HEK293T (cell line): ENCODE results near the gene HSPA14.
"Not testable (repeated sequence)": the region's sequence is repeated elsewhere in the genome, so short reads cannot be mapped to it uniquely, and the experiment has no call there.

Source experiments
- CTCF ChIA-PET: fragments of 350-600 bp; formaldehyde crosslinking; extraction: SDS; loops from one replicate; lab custom pipeline; 2021; ENCODE audit warnings: antibody characterized with exemption, inconsistent platforms; lab: Yijun Ruan, JAX
- POLR2A ChIA-PET: fragments of 350-600 bp; formaldehyde crosslinking; extraction: SDS; loops from one replicate; lab custom pipeline; 2020; ENCODE audit warnings: antibody characterized with exemption, inconsistent platforms; lab: Yijun Ruan, JAX
- DNase-seq: peaks from one replicate; pipeline ENCODE4 v3.0.0; 2012; ENCODE audit warnings: mixed read lengths; ENCODE audit errors: extremely low spot score
- ARNT ChIP-seq: fragments of 450-650 bp; IDR thresholded peaks from 2 replicates; pipeline ENCODE4 v1.6.1; 2017; ENCODE audit warnings: mild to moderate bottlenecking
- BHLHE40 ChIP-seq: fragments of 450-650 bp; IDR thresholded peaks from 2 replicates; pipeline ENCODE4 v1.6.1; 2016; ENCODE audit warnings: mild to moderate bottlenecking, moderate library complexity, borderline replicate concordance
- CTBP1 ChIP-seq: fragments of 450-650 bp; IDR thresholded peaks from 2 replicates; pipeline ENCODE4 v1.6.1; 2016; ENCODE audit warnings: borderline replicate concordance
- ELF4 ChIP-seq: fragments of 450-650 bp; IDR thresholded peaks from 2 replicates; pipeline ENCODE4 v1.6.1; 2017; ENCODE audit warnings: antibody characterized with exemption
- FOXA1 ChIP-seq: fragments of 450-650 bp; IDR thresholded peaks from 2 replicates; pipeline ENCODE4 v1.6.1; 2016; ENCODE audit warnings: mild to moderate bottlenecking
- FOXK2 ChIP-seq: fragments of 450-650 bp; IDR thresholded peaks from 2 replicates; pipeline ENCODE4 v1.6.1; 2016; ENCODE audit warnings: mild to moderate bottlenecking
- FOXM1 ChIP-seq: fragments of 450-650 bp; IDR thresholded peaks from 2 replicates; pipeline ENCODE4 v1.6.1; 2017; ENCODE audit warnings: mild to moderate bottlenecking, borderline replicate concordance
- HDGF ChIP-seq: fragments of 450-650 bp; IDR thresholded peaks from 2 replicates; pipeline ENCODE4 v1.6.1; 2017; ENCODE audit warnings: antibody characterized with exemption, borderline replicate concordance
- L3MBTL2 ChIP-seq: fragments of 450-650 bp; conservative IDR thresholded peaks from 2 replicates; pipeline ENCODE4 v1.6.1; 2016; ENCODE audit warnings: mild to moderate bottlenecking
- LEF1 ChIP-seq: fragments of 450-650 bp; IDR thresholded peaks from 2 replicates; pipeline ENCODE4 v1.6.1; 2017; ENCODE audit warnings: mild to moderate bottlenecking, borderline replicate concordance
- NFRKB ChIP-seq: fragments of 450-650 bp; IDR thresholded peaks from 2 replicates; pipeline ENCODE4 v1.6.1; 2016; ENCODE audit warnings: mild to moderate bottlenecking, moderate library complexity
- SP1 ChIP-seq: fragments of 450-650 bp; IDR thresholded peaks from 2 replicates; pipeline ENCODE4 v1.6.1; 2017
- SUZ12 ChIP-seq: fragments of 450-650 bp; IDR thresholded peaks from 2 replicates; pipeline ENCODE4 v1.6.1; 2016; ENCODE audit warnings: mild to moderate bottlenecking
- TARDBP ChIP-seq: fragments of 450-650 bp; IDR thresholded peaks from 2 replicates; pipeline ENCODE4 v1.6.1; 2016
- ZNF384 ChIP-seq: fragments of 450-650 bp; IDR thresholded peaks from 2 replicates; pipeline ENCODE4 v1.6.1; 2016
- TF ChIP-seq, protein P1 (sequence below): fragments of 450-650 bp; IDR thresholded peaks from 2 replicates; pipeline ENCODE4 v1.6.1; 2016

The HSPA14 gene

DNA sequence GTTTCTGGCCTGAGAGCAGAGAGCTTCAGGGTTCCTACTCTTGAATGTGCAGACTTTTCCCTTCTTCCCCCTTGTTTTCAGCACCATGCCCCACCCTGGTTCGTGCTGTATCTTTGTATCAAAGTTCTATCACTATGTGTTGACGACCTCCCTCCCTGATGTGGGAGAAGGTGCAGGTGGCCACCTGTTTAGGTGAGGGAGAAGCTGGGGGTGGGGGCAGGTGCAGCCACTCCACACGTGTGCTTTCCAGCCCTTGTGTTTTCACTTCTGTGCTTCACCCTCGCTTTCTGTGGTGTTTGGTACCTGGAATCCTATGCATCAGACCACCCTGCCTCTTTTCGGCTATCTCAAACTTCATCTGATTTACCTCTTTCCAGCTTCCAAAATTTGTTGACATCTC, 20.9 kb downstream of the HSPA14 start:
- no peak for DNase-seq
- CTCF ChIA-PET = no interaction called here
- POLR2A ChIA-PET = interaction anchor here (0.7 to 1.5 kb wide), 3 partner anchors 11 to 31 kb away, joined by 3 to 6 read pairs (median 3); partner anchors contain the start of gene SUV39H2
- no peak for TF ChIP-seq FOXA1
- no peak for TF ChIP-seq CTBP1
- no peak for TF ChIP-seq L3MBTL2
- no peak for TF ChIP-seq BHLHE40
- no peak for TF ChIP-seq ZNF384
- TF ChIP-seq ELF4 = no peak
- TF ChIP-seq FOXK2 = no peak
- TF ChIP-seq NFRKB = no peak
- TF ChIP-seq, protein P1, sequence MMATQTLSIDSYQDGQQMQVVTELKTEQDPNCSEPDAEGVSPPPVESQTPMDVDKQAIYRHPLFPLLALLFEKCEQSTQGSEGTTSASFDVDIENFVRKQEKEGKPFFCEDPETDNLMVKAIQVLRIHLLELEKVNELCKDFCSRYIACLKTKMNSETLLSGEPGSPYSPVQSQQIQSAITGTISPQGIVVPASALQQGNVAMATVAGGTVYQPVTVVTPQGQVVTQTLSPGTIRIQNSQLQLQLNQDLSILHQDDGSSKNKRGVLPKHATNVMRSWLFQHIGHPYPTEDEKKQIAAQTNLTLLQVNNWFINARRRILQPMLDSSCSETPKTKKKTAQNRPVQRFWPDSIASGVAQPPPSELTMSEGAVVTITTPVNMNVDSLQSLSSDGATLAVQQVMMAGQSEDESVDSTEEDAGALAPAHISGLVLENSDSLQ = no peak
- no peak for TF ChIP-seq ARNT
- no peak for TF ChIP-seq SP1
- no peak for TF ChIP-seq FOXM1
- TF ChIP-seq TARDBP = no peak

DNA sequence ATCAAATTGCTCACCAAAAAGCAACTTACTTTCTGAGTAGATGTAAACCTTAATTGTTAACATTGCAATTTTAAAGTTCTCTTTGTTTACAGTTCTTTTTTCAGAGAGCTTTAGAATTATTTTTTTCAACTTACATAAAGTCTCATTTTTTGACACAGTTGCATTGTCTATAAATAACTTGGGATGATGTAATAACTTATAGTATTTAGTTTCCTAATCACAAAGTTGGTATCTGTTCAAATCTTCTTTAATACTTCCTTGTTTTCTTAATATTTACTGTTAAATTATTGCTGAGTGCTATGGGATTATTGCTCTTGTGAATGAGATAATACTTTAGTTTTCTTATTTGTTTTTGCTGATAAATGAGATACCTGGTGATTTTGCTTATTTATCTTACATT, 21.7 kb downstream of the HSPA14 start:
- CTCF ChIA-PET = no interaction called here
- DNase-seq = no peak
- POLR2A ChIA-PET = interaction anchor here (0.7 to 1.3 kb wide), 2 partner anchors 10 to 30 kb away, joined by 3 read pairs; no protein-coding TSS in a partner anchor
- no peak for TF ChIP-seq TARDBP
- no peak for TF ChIP-seq BHLHE40

DNA sequence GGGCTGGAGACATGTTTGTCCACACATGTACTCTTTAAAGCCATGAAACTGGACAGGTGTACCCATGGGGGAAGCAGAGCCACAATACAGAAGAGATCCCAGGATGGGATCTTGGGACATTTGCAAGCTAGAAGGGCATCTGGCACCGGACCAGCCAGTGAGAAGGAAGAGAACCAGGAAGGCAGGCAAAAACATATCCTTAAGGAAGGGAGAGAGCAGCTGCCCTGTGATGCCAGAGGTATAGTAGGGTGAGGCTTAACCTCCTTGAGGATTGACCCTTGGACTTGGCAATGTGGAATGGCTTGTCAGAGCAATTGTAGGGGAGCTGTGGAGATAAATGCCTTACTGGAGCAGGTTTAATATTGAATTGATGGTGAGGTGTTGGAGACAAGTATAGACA, 22.7 kb downstream of the HSPA14 start:
- TF ChIP-seq ARNT (no peak), CTBP1 (no peak), NFRKB (no peak), FOXA1 (no peak), L3MBTL2 (no peak), SP1 (no peak), HDGF (no peak), LEF1 (no peak), TARDBP (no peak)
- ChIA-PET CTCF (no interaction called here), POLR2A (interaction anchor here (0.6 to 1.7 kb wide), 2 partner anchors 18 to 34 kb away, joined by 3 read pairs; partner anchors contain the start of gene SUV39H2)
- DNase-seq = no peak

DNA sequence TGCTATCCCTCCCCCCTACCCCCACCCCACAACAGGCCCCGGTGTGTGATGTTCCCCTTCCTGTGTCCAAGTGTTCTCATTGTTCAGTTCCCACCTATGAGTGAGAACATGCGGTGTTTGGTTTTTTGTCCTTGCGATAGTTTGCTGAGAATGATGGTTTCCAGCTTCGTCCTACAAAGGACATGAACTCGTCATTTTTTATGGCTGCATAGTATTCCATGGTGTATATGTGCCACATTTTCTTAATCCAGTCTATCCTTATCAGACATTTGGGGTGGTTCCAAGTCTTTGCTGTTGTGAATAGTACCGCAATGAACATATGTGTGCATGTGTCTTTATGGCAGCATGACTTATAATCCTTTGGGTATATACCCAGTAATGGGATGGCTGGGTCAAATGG, 26.4 kb downstream of the HSPA14 start:
- CTCF ChIA-PET, DNase-seq, POLR2A ChIA-PET: not testable (repeated sequence)

DNA sequence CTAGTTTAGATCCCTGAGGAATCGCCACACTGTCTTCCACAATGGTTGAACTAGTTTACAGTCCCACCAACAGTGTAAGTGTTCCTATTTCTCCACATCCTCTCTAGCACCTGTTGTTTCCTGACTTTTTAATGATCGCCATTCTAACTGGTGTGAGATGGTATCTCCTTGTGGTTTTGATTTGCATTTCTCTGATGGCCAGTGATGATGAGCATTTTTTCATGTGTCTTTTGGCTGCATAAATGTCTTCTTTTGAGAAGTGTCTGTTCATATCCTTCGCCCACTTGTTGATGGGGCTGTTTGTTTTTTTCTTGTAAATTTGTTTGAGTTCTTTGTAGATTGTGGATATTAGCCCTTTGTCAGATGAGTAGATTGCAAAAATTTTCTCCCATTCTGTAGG, 26.8 kb downstream of the HSPA14 start:
- DNase-seq, CTCF ChIA-PET, POLR2A ChIA-PET: not testable (repeated sequence)

DNA sequence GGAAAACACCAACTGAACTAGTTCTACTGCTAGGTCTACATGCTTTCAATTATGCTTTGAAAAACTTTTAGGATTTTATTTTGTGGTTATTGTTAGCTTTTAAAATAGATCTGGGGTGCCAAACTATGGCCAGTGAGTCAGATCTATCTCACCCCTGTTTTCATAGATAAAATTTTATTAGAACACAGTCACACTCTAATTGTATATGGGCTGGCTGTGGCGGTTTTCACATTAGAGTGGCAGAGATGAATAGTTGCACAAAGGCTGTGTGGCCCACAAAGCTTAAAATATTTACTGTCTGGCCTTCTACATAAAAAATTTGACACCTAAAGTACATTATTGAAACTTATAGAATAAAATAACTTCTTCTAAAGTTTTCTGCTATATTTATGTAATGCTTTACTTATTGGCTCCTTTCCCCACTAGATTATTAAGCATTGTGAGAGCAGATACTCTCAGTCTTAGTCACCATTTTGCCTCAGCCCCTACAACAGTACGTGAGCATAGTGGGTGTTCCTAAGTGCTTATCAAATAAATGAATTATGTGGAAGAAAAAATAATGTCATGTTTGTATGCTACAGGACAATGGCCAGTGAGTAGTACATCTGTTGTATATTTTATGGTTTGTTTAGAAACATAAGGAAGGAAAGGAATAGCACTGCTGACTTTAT, 35.1 kb downstream of the HSPA14 start:
- no peak for DNase-seq
- ChIA-PET CTCF (no interaction called here), POLR2A (no interaction called here)

DNA sequence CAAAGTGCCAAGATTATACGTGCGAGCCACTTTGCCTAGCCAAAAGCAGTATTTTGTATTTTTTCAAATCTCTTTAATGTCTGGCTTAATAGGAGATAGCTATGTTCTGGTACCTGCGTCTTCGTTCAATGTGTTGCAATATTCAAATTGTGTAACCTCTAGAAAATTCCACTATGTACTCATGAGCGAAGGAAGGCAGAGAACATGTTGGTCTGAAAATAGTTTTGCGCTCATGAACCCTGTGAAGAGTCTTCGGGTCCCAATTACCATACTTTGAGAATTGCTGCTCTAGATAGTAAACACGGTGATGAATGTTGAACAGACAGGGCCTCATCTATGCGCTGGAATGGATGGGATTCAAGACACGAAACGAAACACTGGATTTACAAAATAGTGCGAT, 37.8 kb downstream of the HSPA14 start:
- DNase-seq = no peak
- ChIA-PET CTCF (no interaction called here), POLR2A (interaction anchor here (1.1 kb wide), 1 partner anchor 38 kb away, joined by 4 read pairs; the partner anchor contains the start of genes CDNF, HSPA14 and MSANTD7)
- no peak for TF ChIP-seq BHLHE40
- TF ChIP-seq TARDBP = no peak
- TF ChIP-seq ELF4 = no peak
- TF ChIP-seq FOXM1 = no peak
- no peak for TF ChIP-seq ARNT
- TF ChIP-seq SP1 = no peak
- TF ChIP-seq SUZ12 = no peak
- no peak for TF ChIP-seq LEF1
- TF ChIP-seq FOXK2 = no peak
- no peak for TF ChIP-seq HDGF
- TF ChIP-seq L3MBTL2 = no peak
- no peak for TF ChIP-seq NFRKB
- TF ChIP-seq, protein P1 = no peak
- no peak for TF ChIP-seq ZNF384
- no peak for TF ChIP-seq FOXA1
- TF ChIP-seq CTBP1 = no peak

More for the DNA sequence above, 35.1 kb downstream of the HSPA14 start:
- TF ChIP-seq HDGF = no peak
- TF ChIP-seq SUZ12 = no peak
- TF ChIP-seq FOXM1 = no peak
- no peak for TF ChIP-seq BHLHE40
- no peak for TF ChIP-seq NFRKB
- TF ChIP-seq L3MBTL2 = no peak
- TF ChIP-seq, protein P1 = no peak
- no peak for TF ChIP-seq ZNF384
- no peak for TF ChIP-seq CTBP1
